ENCODE measurements around the gene CD1C. TPM values are rescaled to one million over a fixed set of nuclear protein-coding genes. Genes with fewer than 3 reads are reported as not detected.
A peak's percentile ranks its signal among the peaks of the same experiment; 100 is the strongest.

Gene CD1C
- not detected for polyA plus RNA-seq (2013, experiment 1 of 2)
- polyA plus RNA-seq (2013, experiment 2 of 2): not detected

DNA sequence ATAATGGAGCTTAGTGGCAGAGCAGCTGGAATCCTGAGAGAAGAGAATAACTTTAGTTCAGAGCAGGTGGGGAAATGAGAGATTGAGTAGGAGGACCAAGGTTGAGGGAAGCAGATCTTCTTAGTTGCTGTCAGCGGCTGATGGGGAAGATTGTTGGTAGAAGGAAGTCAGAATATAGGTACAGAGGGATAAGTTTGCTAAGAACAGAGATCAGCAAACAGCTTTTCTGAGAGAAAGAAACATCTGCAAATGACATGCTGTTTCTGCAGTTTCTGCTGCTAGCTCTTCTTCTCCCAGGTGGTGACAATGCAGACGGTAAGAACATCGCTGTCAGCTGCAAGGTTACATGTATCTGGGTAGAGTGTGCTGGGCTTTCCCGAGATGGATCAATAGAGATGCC is at the start of gene CD1C:
Gene CD1C, plus strand, starts transcription at position 113 of the 400 bp plus-strand sequence. Its CDS starts 142 bp downstream, at position 255.
- Histone ChIP-seq H3K27me3 (ENCODE audit: insufficient read depth, low read length, poor library complexity) (no peaks in the 10 kb centered on the region), H3K4ac (ENCODE audit: low read depth, low read length) (no peak within 1 kb of the TSS), H3K36me3 (ENCODE audit: control insufficient read depth, insufficient read depth, low read length) (no peaks in the 10 kb centered on the region), H2AK5ac (ENCODE audit: low read length) (no peak within 1 kb of the TSS), H3K27ac (ENCODE audit: low read depth, low read length) (no peak within 1 kb of the TSS), H3K18ac (ENCODE audit: low read length) (no peak within 1 kb of the TSS), H3K79me2 (ENCODE audit: control insufficient read depth, insufficient read depth, low read length) (no peaks in the 10 kb centered on the region), H4K8ac (ENCODE audit: low read depth, low read length) (no peak within 1 kb of the TSS), H3K4me2 (ENCODE audit: low read length) (no peak within 1 kb of the TSS), H4K5ac (ENCODE audit: low read length) (no peak within 1 kb of the TSS), H3K79me1 (ENCODE audit: low read length) (no peaks in the 10 kb centered on the region), H3K4me3 (ENCODE audit: low read length) (no peak within 1 kb of the TSS), H2BK5ac (ENCODE audit: low read length) (no peak within 1 kb of the TSS), H3K4me1 (ENCODE audit: control insufficient read depth, low read depth, low read length) (no peaks in the 10 kb centered on the region), H3K23ac (ENCODE audit: low read length) (no peak within 1 kb of the TSS), H3K56ac (ENCODE audit: low read length) (no peak within 1 kb of the TSS), H2BK15ac (replicated peaks; ENCODE audit: low read depth) (no peak within 1 kb of the TSS), H2BK120ac (ENCODE audit: low read depth, low read length) (no peak within 1 kb of the TSS), H3K9ac (ENCODE audit: low read length) (no peak within 1 kb of the TSS)
- DNase-seq: no peak
- WGBS (ENCODE audit: extremely low coverage, insufficient coverage, low lambda C conversion rate): no CpG with 5 or more reads among the region's 4 CpGs

GRCh38 chr1:158246650-158247049 is 43.1 kb upstream of the CD1C start:
- Histone ChIP-seq H2BK5ac (ENCODE audit: low read length) (no peak overlapping the region), H3K18ac (ENCODE audit: low read length) (no peak overlapping the region), H2AK5ac (ENCODE audit: low read length) (no peak overlapping the region), H3K79me2 (ENCODE audit: control insufficient read depth, insufficient read depth, low read length) (no peaks in the 10 kb centered on the region), H2BK15ac (replicated peaks; ENCODE audit: low read depth) (no peak overlapping the region), H3K4ac (ENCODE audit: low read depth, low read length) (no peak overlapping the region), H2BK120ac (ENCODE audit: low read depth, low read length) (no peak overlapping the region), H3K27ac (ENCODE audit: low read depth, low read length) (no peak overlapping the region), H3K23ac (ENCODE audit: low read length) (no peak overlapping the region), H3K27me3 (ENCODE audit: insufficient read depth, low read length, poor library complexity) (no peaks in the 10 kb centered on the region), H3K4me2 (ENCODE audit: low read length) (no peak overlapping the region), H3K4me1 (ENCODE audit: control insufficient read depth, low read depth, low read length) (no peaks in the 10 kb centered on the region), H4K8ac (ENCODE audit: low read depth, low read length) (no peak overlapping the region), H3K56ac (ENCODE audit: low read length) (no peak overlapping the region), H3K36me3 (ENCODE audit: control insufficient read depth, insufficient read depth, low read length) (no peaks in the 10 kb centered on the region), H4K5ac (ENCODE audit: low read length) (no peak overlapping the region), H3K79me1 (ENCODE audit: low read length) (no peaks in the 10 kb centered on the region), H3K4me3 (ENCODE audit: low read length) (no peak overlapping the region), H3K9ac (ENCODE audit: low read length) (no peak overlapping the region)
- no CpG with 5 or more reads among the region's 7 CpGs for WGBS (ENCODE audit: extremely low coverage, insufficient coverage, low lambda C conversion rate)
- peak; percentile 30 for DNase-seq

DNA sequence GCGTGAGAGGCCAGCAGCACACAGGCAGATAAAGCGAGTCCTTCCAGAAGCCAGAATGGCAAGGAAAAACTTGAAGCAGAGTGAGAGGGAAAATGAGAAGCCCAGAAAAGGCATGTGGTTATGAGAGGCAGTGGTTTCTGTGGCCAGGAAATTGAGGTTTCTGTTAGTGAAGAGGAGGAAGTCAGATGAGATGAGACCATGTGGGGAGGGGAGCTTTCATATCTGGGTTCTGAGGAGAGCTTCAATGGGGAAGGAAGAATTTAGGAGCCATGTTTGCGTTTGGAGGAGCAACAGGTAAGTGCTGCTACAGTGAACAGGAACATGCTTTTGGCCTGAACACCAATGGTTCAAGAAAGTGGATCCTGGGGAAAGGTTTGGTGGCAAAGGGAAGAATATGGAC is 41.6 kb upstream of the CD1C start:
- no peak overlapping the region for H4K5ac ChIP-seq (ENCODE audit: low read length)
- no peak overlapping the region for H2BK120ac ChIP-seq (ENCODE audit: low read depth, low read length)
- no peak overlapping the region for H3K23ac ChIP-seq (ENCODE audit: low read length)
- no peaks in the 10 kb centered on the region for H3K36me3 ChIP-seq (ENCODE audit: control insufficient read depth, insufficient read depth, low read length)
- WGBS (ENCODE audit: extremely low coverage, insufficient coverage, low lambda C conversion rate): no CpG with 5 or more reads among the region's 3 CpGs
- H4K8ac ChIP-seq (ENCODE audit: low read depth, low read length): no peak overlapping the region
- H3K56ac ChIP-seq (ENCODE audit: low read length): no peak overlapping the region
- H3K27ac ChIP-seq (ENCODE audit: low read depth, low read length): no peak overlapping the region
- no peak overlapping the region for H3K4me3 ChIP-seq (ENCODE audit: low read length)
- no peak overlapping the region for H2BK15ac ChIP-seq (replicated peaks; ENCODE audit: low read depth)
- no peaks in the 10 kb centered on the region for H3K4me1 ChIP-seq (ENCODE audit: control insufficient read depth, low read depth, low read length)
- no peak overlapping the region for H2AK5ac ChIP-seq (ENCODE audit: low read length)
- DNase-seq: no peak
- no peaks in the 10 kb centered on the region for H3K79me1 ChIP-seq (ENCODE audit: low read length)
- H3K9ac ChIP-seq (ENCODE audit: low read length): no peak overlapping the region
- no peaks in the 10 kb centered on the region for H3K79me2 ChIP-seq (ENCODE audit: control insufficient read depth, insufficient read depth, low read length)
- H2BK5ac ChIP-seq (ENCODE audit: low read length): no peak overlapping the region
- no peak overlapping the region for H3K4ac ChIP-seq (ENCODE audit: low read depth, low read length)
- no peak overlapping the region for H3K18ac ChIP-seq (ENCODE audit: low read length)
- H3K4me2 ChIP-seq (ENCODE audit: low read length): no peak overlapping the region
- H3K27me3 ChIP-seq (ENCODE audit: insufficient read depth, low read length, poor library complexity): no peaks in the 10 kb centered on the region

GRCh38 chr1:158248771-158249170 is 41.0 kb upstream of the CD1C start:
- H3K9ac ChIP-seq (ENCODE audit: low read length): no peak overlapping the region
- no peak overlapping the region for H3K4me2 ChIP-seq (ENCODE audit: low read length)
- H3K23ac ChIP-seq (ENCODE audit: low read length): no peak overlapping the region
- no peak overlapping the region for H2BK5ac ChIP-seq (ENCODE audit: low read length)
- DNase-seq: no peak
- H4K5ac ChIP-seq (ENCODE audit: low read length): no peak overlapping the region
- no peak overlapping the region for H3K27ac ChIP-seq (ENCODE audit: low read depth, low read length)
- H3K79me1 ChIP-seq (ENCODE audit: low read length): no peaks in the 10 kb centered on the region
- H3K4me3 ChIP-seq (ENCODE audit: low read length): no peak overlapping the region
- H4K8ac ChIP-seq (ENCODE audit: low read depth, low read length): no peak overlapping the region
- H3K56ac ChIP-seq (ENCODE audit: low read length): no peak overlapping the region
- no peaks in the 10 kb centered on the region for H3K27me3 ChIP-seq (ENCODE audit: insufficient read depth, low read length, poor library complexity)
- no peak overlapping the region for H2BK120ac ChIP-seq (ENCODE audit: low read depth, low read length)
- no peaks in the 10 kb centered on the region for H3K36me3 ChIP-seq (ENCODE audit: control insufficient read depth, insufficient read depth, low read length)
- no peak overlapping the region for H2BK15ac ChIP-seq (replicated peaks; ENCODE audit: low read depth)
- no peak overlapping the region for H3K18ac ChIP-seq (ENCODE audit: low read length)
- H3K4ac ChIP-seq (ENCODE audit: low read depth, low read length): no peak overlapping the region
- no peaks in the 10 kb centered on the region for H3K79me2 ChIP-seq (ENCODE audit: control insufficient read depth, insufficient read depth, low read length)
- H2AK5ac ChIP-seq (ENCODE audit: low read length): no peak overlapping the region
- H3K4me1 ChIP-seq (ENCODE audit: control insufficient read depth, low read depth, low read length): no peaks in the 10 kb centered on the region
- WGBS (ENCODE audit: extremely low coverage, insufficient coverage, low lambda C conversion rate): no CpG with 5 or more reads among the region's 2 CpGs

DNA sequence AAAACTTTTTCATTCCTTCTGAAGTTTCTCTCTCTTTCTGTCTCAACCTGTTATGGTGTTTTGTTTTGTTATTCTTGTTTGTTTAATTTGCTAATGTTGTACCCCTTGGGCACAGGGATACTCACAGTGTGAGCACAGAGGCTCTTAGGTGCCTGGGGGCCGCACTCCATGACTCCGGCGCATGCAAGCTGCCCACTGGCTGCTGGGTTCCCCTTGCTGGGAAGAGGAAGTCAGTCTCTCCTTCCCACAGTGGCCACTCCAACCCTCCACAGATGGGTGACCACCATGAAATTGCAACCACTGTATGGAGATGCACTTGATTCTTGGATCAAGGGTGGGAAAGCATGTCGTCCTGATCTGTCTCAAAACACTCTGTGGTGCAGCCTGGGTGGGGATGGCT is 40.1 kb upstream of the CD1C start:
- H3K27ac ChIP-seq (ENCODE audit: low read depth, low read length): no peak overlapping the region
- H3K9ac ChIP-seq (ENCODE audit: low read length): no peak overlapping the region
- no peaks in the 10 kb centered on the region for H3K4me1 ChIP-seq (ENCODE audit: control insufficient read depth, low read depth, low read length)
- no peak overlapping the region for H2AK5ac ChIP-seq (ENCODE audit: low read length)
- no peaks in the 10 kb centered on the region for H3K79me2 ChIP-seq (ENCODE audit: control insufficient read depth, insufficient read depth, low read length)
- DNase-seq: no peak
- H3K56ac ChIP-seq (ENCODE audit: low read length): no peak overlapping the region
- no peak overlapping the region for H4K8ac ChIP-seq (ENCODE audit: low read depth, low read length)
- H3K4ac ChIP-seq (ENCODE audit: low read depth, low read length): no peak overlapping the region
- H3K23ac ChIP-seq (ENCODE audit: low read length): no peak overlapping the region
- H2BK15ac ChIP-seq (replicated peaks; ENCODE audit: low read depth): no peak overlapping the region
- no peak overlapping the region for H2BK120ac ChIP-seq (ENCODE audit: low read depth, low read length)
- no peaks in the 10 kb centered on the region for H3K27me3 ChIP-seq (ENCODE audit: insufficient read depth, low read length, poor library complexity)
- no peak overlapping the region for H3K18ac ChIP-seq (ENCODE audit: low read length)
- H2BK5ac ChIP-seq (ENCODE audit: low read length): no peak overlapping the region
- no peak overlapping the region for H4K5ac ChIP-seq (ENCODE audit: low read length)
- H3K4me2 ChIP-seq (ENCODE audit: low read length): no peak overlapping the region
- no peak overlapping the region for H3K4me3 ChIP-seq (ENCODE audit: low read length)
- no CpG with 5 or more reads among the region's 4 CpGs for WGBS (ENCODE audit: extremely low coverage, insufficient coverage, low lambda C conversion rate)
- no peaks in the 10 kb centered on the region for H3K79me1 ChIP-seq (ENCODE audit: low read length)
- H3K36me3 ChIP-seq (ENCODE audit: control insufficient read depth, insufficient read depth, low read length): no peaks in the 10 kb centered on the region

DNA sequence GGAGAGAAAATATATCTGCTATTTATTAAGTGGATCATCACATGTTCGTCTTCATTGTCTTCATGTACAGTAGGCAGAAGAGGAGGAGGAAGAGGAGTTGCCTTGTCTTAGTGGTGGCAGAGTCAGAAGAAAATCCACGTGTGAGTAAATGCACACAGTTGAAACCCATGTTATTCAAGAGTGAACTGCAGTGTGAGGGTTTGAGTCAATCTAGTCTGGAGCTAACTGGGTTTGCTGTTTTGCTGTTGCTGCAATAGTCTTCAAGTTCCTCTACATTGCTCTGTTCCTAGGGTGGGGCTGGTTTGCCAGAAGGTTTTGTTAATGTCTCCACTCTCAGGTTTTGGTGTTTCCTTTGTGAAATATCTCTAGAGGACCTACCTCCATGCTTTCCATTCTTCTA is 38.6 kb upstream of the CD1C start:
- Histone ChIP-seq H2BK5ac (ENCODE audit: low read length) (no peak overlapping the region), H3K79me2 (ENCODE audit: control insufficient read depth, insufficient read depth, low read length) (no peaks in the 10 kb centered on the region), H2BK120ac (ENCODE audit: low read depth, low read length) (no peak overlapping the region), H4K5ac (ENCODE audit: low read length) (no peak overlapping the region), H3K4me2 (ENCODE audit: low read length) (no peak overlapping the region), H2BK15ac (replicated peaks; ENCODE audit: low read depth) (no peak overlapping the region), H3K4ac (ENCODE audit: low read depth, low read length) (no peak overlapping the region), H3K18ac (ENCODE audit: low read length) (no peak overlapping the region), H3K36me3 (ENCODE audit: control insufficient read depth, insufficient read depth, low read length) (no peaks in the 10 kb centered on the region), H3K23ac (ENCODE audit: low read length) (no peak overlapping the region), H3K79me1 (ENCODE audit: low read length) (no peaks in the 10 kb centered on the region), H3K4me3 (ENCODE audit: low read length) (no peak overlapping the region), H3K27me3 (ENCODE audit: insufficient read depth, low read length, poor library complexity) (no peaks in the 10 kb centered on the region), H3K9ac (ENCODE audit: low read length) (no peak overlapping the region), H3K4me1 (ENCODE audit: control insufficient read depth, low read depth, low read length) (no peaks in the 10 kb centered on the region), H3K56ac (ENCODE audit: low read length) (no peak overlapping the region), H3K27ac (ENCODE audit: low read depth, low read length) (no peak overlapping the region), H2AK5ac (ENCODE audit: low read length) (no peak overlapping the region), H4K8ac (ENCODE audit: low read depth, low read length) (no peak overlapping the region)
- DNase-seq: no peak
- no CpG with 5 or more reads among the region's 2 CpGs for whole genome bisulfite sequencing (ENCODE audit: extremely low coverage, insufficient coverage, low lambda C conversion rate)

All from mesendoderm (in vitro differentiated cells).